Panc1 (cell line): ENCODE measurements around the gene GPATCH3.

ENCODE experiments used
- TF ChIP-seq, protein P1 (sequence below): fragments of 450-650 bp; IDR thresholded peaks from 2 replicates; pipeline ENCODE4 v1.5.1; 2017; ENCODE audit warnings: mild to moderate bottlenecking
- TF ChIP-seq, protein P2 (sequence below), 2 experiments: IDR thresholded peaks; 2 replicates each; pipeline ENCODE4 v1.6.1; 2011 to 2012; ENCODE audit warnings: low read depth in 2 of 2, control low read depth in 1 of 2, low read length in 1 of 2, mild to moderate bottlenecking in 1 of 2, moderate library complexity in 1 of 2; ENCODE audit not compliant: insufficient read depth in 1 of 2

DNA sequence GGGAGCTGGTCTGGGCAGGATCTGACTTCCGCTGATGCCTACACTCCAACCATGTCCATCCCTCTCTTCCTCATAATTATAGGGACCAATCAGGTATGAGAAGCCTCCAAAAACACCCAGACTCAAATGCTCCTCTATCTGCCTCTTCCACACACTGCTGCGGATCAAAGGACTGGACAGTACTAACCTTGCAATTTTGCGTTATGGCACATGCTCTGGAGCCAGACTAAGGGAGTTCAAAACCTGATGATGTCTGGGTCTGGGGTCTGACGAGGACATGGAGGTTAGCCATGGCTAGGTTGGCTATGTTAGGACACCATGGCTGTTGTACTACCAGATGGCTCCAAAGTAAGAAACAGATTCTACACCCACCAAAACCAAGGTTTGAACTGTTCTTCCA lies 20.5 kb downstream of the GPATCH3 start:
- TF ChIP-seq, protein P1, sequence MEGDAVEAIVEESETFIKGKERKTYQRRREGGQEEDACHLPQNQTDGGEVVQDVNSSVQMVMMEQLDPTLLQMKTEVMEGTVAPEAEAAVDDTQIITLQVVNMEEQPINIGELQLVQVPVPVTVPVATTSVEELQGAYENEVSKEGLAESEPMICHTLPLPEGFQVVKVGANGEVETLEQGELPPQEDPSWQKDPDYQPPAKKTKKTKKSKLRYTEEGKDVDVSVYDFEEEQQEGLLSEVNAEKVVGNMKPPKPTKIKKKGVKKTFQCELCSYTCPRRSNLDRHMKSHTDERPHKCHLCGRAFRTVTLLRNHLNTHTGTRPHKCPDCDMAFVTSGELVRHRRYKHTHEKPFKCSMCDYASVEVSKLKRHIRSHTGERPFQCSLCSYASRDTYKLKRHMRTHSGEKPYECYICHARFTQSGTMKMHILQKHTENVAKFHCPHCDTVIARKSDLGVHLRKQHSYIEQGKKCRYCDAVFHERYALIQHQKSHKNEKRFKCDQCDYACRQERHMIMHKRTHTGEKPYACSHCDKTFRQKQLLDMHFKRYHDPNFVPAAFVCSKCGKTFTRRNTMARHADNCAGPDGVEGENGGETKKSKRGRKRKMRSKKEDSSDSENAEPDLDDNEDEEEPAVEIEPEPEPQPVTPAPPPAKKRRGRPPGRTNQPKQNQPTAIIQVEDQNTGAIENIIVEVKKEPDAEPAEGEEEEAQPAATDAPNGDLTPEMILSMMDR: no peak
- TF ChIP-seq, protein P2, sequence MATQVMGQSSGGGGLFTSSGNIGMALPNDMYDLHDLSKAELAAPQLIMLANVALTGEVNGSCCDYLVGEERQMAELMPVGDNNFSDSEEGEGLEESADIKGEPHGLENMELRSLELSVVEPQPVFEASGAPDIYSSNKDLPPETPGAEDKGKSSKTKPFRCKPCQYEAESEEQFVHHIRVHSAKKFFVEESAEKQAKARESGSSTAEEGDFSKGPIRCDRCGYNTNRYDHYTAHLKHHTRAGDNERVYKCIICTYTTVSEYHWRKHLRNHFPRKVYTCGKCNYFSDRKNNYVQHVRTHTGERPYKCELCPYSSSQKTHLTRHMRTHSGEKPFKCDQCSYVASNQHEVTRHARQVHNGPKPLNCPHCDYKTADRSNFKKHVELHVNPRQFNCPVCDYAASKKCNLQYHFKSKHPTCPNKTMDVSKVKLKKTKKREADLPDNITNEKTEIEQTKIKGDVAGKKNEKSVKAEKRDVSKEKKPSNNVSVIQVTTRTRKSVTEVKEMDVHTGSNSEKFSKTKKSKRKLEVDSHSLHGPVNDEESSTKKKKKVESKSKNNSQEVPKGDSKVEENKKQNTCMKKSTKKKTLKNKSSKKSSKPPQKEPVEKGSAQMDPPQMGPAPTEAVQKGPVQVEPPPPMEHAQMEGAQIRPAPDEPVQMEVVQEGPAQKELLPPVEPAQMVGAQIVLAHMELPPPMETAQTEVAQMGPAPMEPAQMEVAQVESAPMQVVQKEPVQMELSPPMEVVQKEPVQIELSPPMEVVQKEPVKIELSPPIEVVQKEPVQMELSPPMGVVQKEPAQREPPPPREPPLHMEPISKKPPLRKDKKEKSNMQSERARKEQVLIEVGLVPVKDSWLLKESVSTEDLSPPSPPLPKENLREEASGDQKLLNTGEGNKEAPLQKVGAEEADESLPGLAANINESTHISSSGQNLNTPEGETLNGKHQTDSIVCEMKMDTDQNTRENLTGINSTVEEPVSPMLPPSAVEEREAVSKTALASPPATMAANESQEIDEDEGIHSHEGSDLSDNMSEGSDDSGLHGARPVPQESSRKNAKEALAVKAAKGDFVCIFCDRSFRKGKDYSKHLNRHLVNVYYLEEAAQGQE (IDR thresholded peaks at IDR 0.05; ENCODE audit: insufficient read depth in 1 of 2, low read depth in 2 of 2, low read length in 1 of 2): no peak
